ENCODE results near the gene TMPRSS2.

Gene TMPRSS2

GRCh38 chr21:41503331-41503730 is 4.6 kb downstream of the TMPRSS2 start:
- no peak overlapping the region for H3K4me3 ChIP-seq (ENCODE audit: control insufficient read depth in 1 of 7, extremely low read depth in 1 of 7, insufficient read depth in 4 of 7, low read depth in 2 of 7, low read length in 6 of 7)
- 100% methylated on average over 3 of the region's 4 CpGs for WGBS (ENCODE audit: insufficient coverage)
- H3K27me3 ChIP-seq (replicated peaks in 2 of 5; ENCODE audit: control insufficient read depth in 4 of 5, insufficient read depth in 5 of 5, low read length in 4 of 5) = peaks cover 9 to 87% (median 39%) of the 10 kb centered on the region in 5 experiments
- H3K9me3 ChIP-seq (ENCODE audit: control extremely low read depth in 1 of 5, control insufficient read depth in 4 of 5, insufficient read depth in 2 of 5, low read depth in 1 of 5, low read length in 4 of 5) = no peaks in the 10 kb centered on the region
- H3K36me3 ChIP-seq (ENCODE audit: control insufficient read depth in 4 of 4, insufficient read depth in 4 of 4, low read length in 3 of 4) = no peaks in the 10 kb centered on the region
- ChIA-PET CTCF (no interaction called here), POLR2A (no interaction called here)
- DNase-seq = no peak
- H3K4me1 ChIP-seq (ENCODE audit: control extremely low read depth in 1 of 4, control insufficient read depth in 4 of 4, insufficient read depth in 4 of 4, low read length in 3 of 4) = peaks cover 0 to 17% (median 8%) of the 10 kb centered on the region in 4 experiments
- H3K27ac ChIP-seq (ENCODE audit: insufficient read depth in 1 of 2, low read depth in 1 of 2, low read length in 2 of 2, poor library complexity in 1 of 2, severe bottlenecking in 2 of 2) = no peak overlapping the region

GRCh38 chr21:41501919-41502318 is 6.0 kb downstream of the TMPRSS2 start:
- Histone ChIP-seq H3K9me3 (ENCODE audit: control extremely low read depth in 1 of 5, control insufficient read depth in 4 of 5, insufficient read depth in 2 of 5, low read depth in 1 of 5, low read length in 4 of 5) (no peaks in the 10 kb centered on the region), H3K36me3 (ENCODE audit: control insufficient read depth in 4 of 4, insufficient read depth in 4 of 4, low read length in 3 of 4) (no peaks in the 10 kb centered on the region), H3K27ac (ENCODE audit: insufficient read depth in 1 of 2, low read depth in 1 of 2, low read length in 2 of 2, poor library complexity in 1 of 2, severe bottlenecking in 2 of 2) (no peak overlapping the region), H3K27me3 (replicated peaks in 2 of 5; ENCODE audit: control insufficient read depth in 4 of 5, insufficient read depth in 5 of 5, low read length in 4 of 5) (peaks cover 9 to 73% (median 34%) of the 10 kb centered on the region in 5 experiments), H3K4me3 (ENCODE audit: control insufficient read depth in 1 of 7, extremely low read depth in 1 of 7, insufficient read depth in 4 of 7, low read depth in 2 of 7, low read length in 6 of 7) (no peak overlapping the region), H3K4me1 (ENCODE audit: control extremely low read depth in 1 of 4, control insufficient read depth in 4 of 4, insufficient read depth in 4 of 4, low read length in 3 of 4) (peaks cover 0 to 5% (median 2%) of the 10 kb centered on the region in 4 experiments)
- 96% methylated on average over 7 of the region's 7 CpGs for WGBS (ENCODE audit: insufficient coverage)
- POLR2A ChIA-PET = no interaction called here
- DNase-seq = no peak
- CTCF ChIA-PET = no interaction called here

GRCh38 chr21:41500931-41501381 is 7.0 kb downstream of the TMPRSS2 start:
- WGBS (ENCODE audit: insufficient coverage) = 34% methylated on average over 3 of the region's 9 CpGs
- Histone ChIP-seq H3K4me3 (ENCODE audit: control insufficient read depth in 1 of 7, extremely low read depth in 1 of 7, insufficient read depth in 4 of 7, low read depth in 2 of 7, low read length in 6 of 7) (no peak overlapping the region), H3K27ac (ENCODE audit: insufficient read depth in 1 of 2, low read depth in 1 of 2, low read length in 2 of 2, poor library complexity in 1 of 2, severe bottlenecking in 2 of 2) (no peak overlapping the region), H3K36me3 (ENCODE audit: control insufficient read depth in 4 of 4, insufficient read depth in 4 of 4, low read length in 3 of 4) (no peaks in the 10 kb centered on the region), H3K4me1 (ENCODE audit: control extremely low read depth in 1 of 4, control insufficient read depth in 4 of 4, insufficient read depth in 4 of 4, low read length in 3 of 4) (peaks cover 0 to 2% (median 0%) of the 10 kb centered on the region in 4 experiments), H3K9me3 (ENCODE audit: control extremely low read depth in 1 of 5, control insufficient read depth in 4 of 5, insufficient read depth in 2 of 5, low read depth in 1 of 5, low read length in 4 of 5) (no peaks in the 10 kb centered on the region), H3K27me3 (replicated peaks in 2 of 5; ENCODE audit: control insufficient read depth in 4 of 5, insufficient read depth in 5 of 5, low read length in 4 of 5) (peaks cover 9 to 63% (median 26%) of the 10 kb centered on the region in 5 experiments)
- ChIA-PET CTCF (no interaction called here), POLR2A (no interaction called here)
- no peak for DNase-seq

- H3K27me3 ChIP-seq (replicated peaks in 2 of 5; ENCODE audit: control insufficient read depth in 4 of 5, insufficient read depth in 5 of 5, low read length in 4 of 5) = peaks cover 7 to 57% (median 22%) of the 10 kb centered on the region in 5 experiments
- DNase-seq = no peak
- CTCF ChIA-PET = no interaction called here
- H3K36me3 ChIP-seq (ENCODE audit: control insufficient read depth in 4 of 4, insufficient read depth in 4 of 4, low read length in 3 of 4) = no peaks in the 10 kb centered on the region
- no peak overlapping the region for H3K4me3 ChIP-seq (ENCODE audit: control insufficient read depth in 1 of 7, extremely low read depth in 1 of 7, insufficient read depth in 4 of 7, low read depth in 2 of 7, low read length in 6 of 7)
- H3K4me1 ChIP-seq (ENCODE audit: control extremely low read depth in 1 of 4, control insufficient read depth in 4 of 4, insufficient read depth in 4 of 4, low read length in 3 of 4) = peaks cover 0 to 2% (median 0%) of the 10 kb centered on the region in 4 experiments
- POLR2A ChIA-PET = no interaction called here
- 93% methylated on average over 2 of the region's 6 CpGs for WGBS (ENCODE audit: insufficient coverage)
- H3K27ac ChIP-seq (ENCODE audit: insufficient read depth in 1 of 2, low read depth in 1 of 2, low read length in 2 of 2, poor library complexity in 1 of 2, severe bottlenecking in 2 of 2) = no peak overlapping the region
- no peaks in the 10 kb centered on the region for H3K9me3 ChIP-seq (ENCODE audit: control extremely low read depth in 1 of 5, control insufficient read depth in 4 of 5, insufficient read depth in 2 of 5, low read depth in 1 of 5, low read length in 4 of 5)
Observed at GRCh38 chr21:41500363-41500762, 7.6 kb downstream of the TMPRSS2 start.

GRCh38 chr21:41499920-41500319 is 8.0 kb downstream of the TMPRSS2 start:
- H3K36me3 ChIP-seq (ENCODE audit: control insufficient read depth in 4 of 4, insufficient read depth in 4 of 4, low read length in 3 of 4) = no peaks in the 10 kb centered on the region
- POLR2A ChIA-PET = no interaction called here
- CTCF ChIA-PET = no interaction called here

GRCh38 chr21:41497788-41498187 is 10.2 kb downstream of the TMPRSS2 start:
- DNase-seq = no peak
- H3K4me3 ChIP-seq (ENCODE audit: control insufficient read depth in 1 of 7, extremely low read depth in 1 of 7, insufficient read depth in 4 of 7, low read depth in 2 of 7, low read length in 6 of 7) = no peak overlapping the region
- no peaks in the 10 kb centered on the region for H3K4me1 ChIP-seq (ENCODE audit: control extremely low read depth in 1 of 4, control insufficient read depth in 4 of 4, insufficient read depth in 4 of 4, low read length in 3 of 4)
- ChIA-PET POLR2A (no interaction called here), CTCF (interaction anchor here (1.6 kb wide), 1 partner anchor 9 kb away, joined by 4 read pairs; no protein-coding TSS in a partner anchor)
- peaks cover 5 to 38% (median 8%) of the 10 kb centered on the region in 5 experiments for H3K27me3 ChIP-seq (replicated peaks in 2 of 5; ENCODE audit: control insufficient read depth in 4 of 5, insufficient read depth in 5 of 5, low read length in 4 of 5)
- no peak overlapping the region for H3K27ac ChIP-seq (ENCODE audit: insufficient read depth in 1 of 2, low read depth in 1 of 2, low read length in 2 of 2, poor library complexity in 1 of 2, severe bottlenecking in 2 of 2)
- no peaks in the 10 kb centered on the region for H3K9me3 ChIP-seq (ENCODE audit: control extremely low read depth in 1 of 5, control insufficient read depth in 4 of 5, insufficient read depth in 2 of 5, low read depth in 1 of 5, low read length in 4 of 5)
- H3K36me3 ChIP-seq (ENCODE audit: control insufficient read depth in 4 of 4, insufficient read depth in 4 of 4, low read length in 3 of 4) = no peaks in the 10 kb centered on the region
- WGBS (ENCODE audit: insufficient coverage) = 91% methylated on average over 6 of the region's 8 CpGs

More at GRCh38 chr21:41499920-41500319, 8.0 kb downstream of the TMPRSS2 start:
- H3K27ac ChIP-seq (ENCODE audit: insufficient read depth in 1 of 2, low read depth in 1 of 2, low read length in 2 of 2, poor library complexity in 1 of 2, severe bottlenecking in 2 of 2) = no peak overlapping the region
- no peak overlapping the region for H3K4me3 ChIP-seq (ENCODE audit: control insufficient read depth in 1 of 7, extremely low read depth in 1 of 7, insufficient read depth in 4 of 7, low read depth in 2 of 7, low read length in 6 of 7)
- 86% methylated on average over 2 of the region's 2 CpGs for WGBS (ENCODE audit: insufficient coverage)
- peaks cover 0 to 2% (median 0%) of the 10 kb centered on the region in 4 experiments for H3K4me1 ChIP-seq (ENCODE audit: control extremely low read depth in 1 of 4, control insufficient read depth in 4 of 4, insufficient read depth in 4 of 4, low read length in 3 of 4)
- peaks cover 5 to 53% (median 20%) of the 10 kb centered on the region in 5 experiments for H3K27me3 ChIP-seq (replicated peaks in 2 of 5; ENCODE audit: control insufficient read depth in 4 of 5, insufficient read depth in 5 of 5, low read length in 4 of 5)
- H3K9me3 ChIP-seq (ENCODE audit: control extremely low read depth in 1 of 5, control insufficient read depth in 4 of 5, insufficient read depth in 2 of 5, low read depth in 1 of 5, low read length in 4 of 5) = no peaks in the 10 kb centered on the region
- no peak for DNase-seq

- DNase-seq = no peak
- ChIA-PET CTCF (interaction anchor here (1.6 kb wide), 1 partner anchor 9 kb away, joined by 4 read pairs; no protein-coding TSS in a partner anchor), POLR2A (no interaction called here)
- H3K27me3 ChIP-seq (replicated peaks in 2 of 5; ENCODE audit: control insufficient read depth in 4 of 5, insufficient read depth in 5 of 5, low read length in 4 of 5) = peaks cover 5 to 32% (median 9%) of the 10 kb centered on the region in 5 experiments
- H3K27ac ChIP-seq (ENCODE audit: insufficient read depth in 1 of 2, low read depth in 1 of 2, low read length in 2 of 2, poor library complexity in 1 of 2, severe bottlenecking in 2 of 2) = no peak overlapping the region
- H3K36me3 ChIP-seq (ENCODE audit: control insufficient read depth in 4 of 4, insufficient read depth in 4 of 4, low read length in 3 of 4) = no peaks in the 10 kb centered on the region
- WGBS (ENCODE audit: insufficient coverage) = 97% methylated on average over 5 of the region's 6 CpGs
- no peaks in the 10 kb centered on the region for H3K9me3 ChIP-seq (ENCODE audit: control extremely low read depth in 1 of 5, control insufficient read depth in 4 of 5, insufficient read depth in 2 of 5, low read depth in 1 of 5, low read length in 4 of 5)
- no peaks in the 10 kb centered on the region for H3K4me1 ChIP-seq (ENCODE audit: control extremely low read depth in 1 of 4, control insufficient read depth in 4 of 4, insufficient read depth in 4 of 4, low read length in 3 of 4)
- no peak overlapping the region for H3K4me3 ChIP-seq (ENCODE audit: control insufficient read depth in 1 of 7, extremely low read depth in 1 of 7, insufficient read depth in 4 of 7, low read depth in 2 of 7, low read length in 6 of 7)
Observed at GRCh38 chr21:41497008-41497407, 10.9 kb downstream of the TMPRSS2 start.

Data from common myeloid progenitor, CD34-positive (primary cell).